Esophagus muscularis mucosa (tissue), 4 donors: ENCODE measurements around the gene METAP1D. TPM values are rescaled to one million over a fixed set of nuclear protein-coding genes. Genes with fewer than 3 reads are reported as not detected.
"Not testable (repeated sequence)": the region's sequence is repeated elsewhere in the genome, so short reads cannot be mapped to it uniquely, and the experiment has no call there.

Experiments used
- DNase-seq: peaks from one replicate; pipeline ENCODE4 v3.0.0-alpha.2; 2017; ENCODE audit errors: extremely low spot score
- H3K27ac ChIP-seq, 4 donors: fragments of 200-600 bp; sonication (generic); replicated peaks in 1 of 4; 1 replicate in 3 of 4; 2 replicates in 1 of 4; pipeline ENCODE4 v1.5.1; 2016 to 2019; ENCODE audit warnings: mild to moderate bottlenecking in 1 of 4
- H3K27me3 ChIP-seq, 4 donors: fragments of 200-600 bp; sonication (generic); one replicate each; pipeline versions ENCODE4 v1.5.1 to v1.6.0; 2016 to 2019
- H3K36me3 ChIP-seq, 4 donors: fragments of 200-600 bp; sonication (generic); one replicate each; pipeline ENCODE4 v1.5.1; 2016 to 2019
- H3K4me1 ChIP-seq, 4 donors: fragments of 200-600 bp; sonication (generic); one replicate each; pipeline ENCODE4 v1.5.1; 2016 to 2019
- H3K4me3 ChIP-seq, 4 donors: fragments of 200-600 bp; sonication (generic); 1 replicate in 2 of 4; 2 replicates in 2 of 4; pipeline ENCODE4 v1.5.1; 2016 to 2019; ENCODE audit warnings: mild to moderate bottlenecking in 4 of 4, moderate library complexity in 1 of 4
- H3K9me3 ChIP-seq, 4 donors: fragments of 200-600 bp; sonication (generic); 1 replicate in 3 of 4; 2 replicates in 1 of 4; pipeline ENCODE4 v1.5.1; 2016 to 2019
- EP300 ChIP-seq: sonication (generic); formaldehyde crosslinking; IDR thresholded peaks from one replicate; pipeline ENCODE4 v1.6.1; 2017; ENCODE audit warnings: antibody characterized with exemption
- POLR2A ChIP-seq: fragments of 450-650 bp; IDR thresholded peaks from one replicate; pipeline ENCODE4 v1.6.1; 2017; ENCODE audit warnings: antibody characterized with exemption, moderate library complexity, mild to moderate bottlenecking, low read depth
- POLR2AphosphoS5 ChIP-seq, 2 donors: sonication (generic); formaldehyde crosslinking; IDR thresholded peaks; one replicate each; pipeline ENCODE4 v1.6.1; 2017; ENCODE audit warnings: antibody characterized with exemption in 2 of 2
- WGBS: methylation state at CpG from one replicate; pipeline ENCODE4 v1.1.5; 2018; 5-methylcytosine and 5-hydroxymethylcytosine counted together
- intact Hi-C: fragments of 100-400 bp; cut with DNase I; formaldehyde crosslinking; loops from one replicate; pipeline ENCODE4 v1.15.1; 2023
- total RNA-seq, 4 donors: library from RNA; depleted of rRNA; stranded (reverse); fragments of >200 nt; gene quantifications; one replicate each; pipeline versions ENCODE4 v1.1.0 to v1.2.1, GENCODE V29; 2016
- TF ChIP-seq, protein P1 (sequence below), 3 experiments: fragments of 200-600 bp in 2 of 3; fragments of 450-650 bp in 1 of 3; sonication (generic) in 2 of 3; IDR thresholded peaks; one replicate each; pipeline ENCODE4 v1.5.1; 2017 to 2019; ENCODE audit warnings: antibody characterized with exemption in 3 of 3, mild to moderate bottlenecking in 2 of 3, moderate library complexity in 1 of 3

METAP1D gene
- total RNA-seq, 4 donors from 2014 or later, result 3.1 to 6.6 (median 4.1) TPM

DNA sequence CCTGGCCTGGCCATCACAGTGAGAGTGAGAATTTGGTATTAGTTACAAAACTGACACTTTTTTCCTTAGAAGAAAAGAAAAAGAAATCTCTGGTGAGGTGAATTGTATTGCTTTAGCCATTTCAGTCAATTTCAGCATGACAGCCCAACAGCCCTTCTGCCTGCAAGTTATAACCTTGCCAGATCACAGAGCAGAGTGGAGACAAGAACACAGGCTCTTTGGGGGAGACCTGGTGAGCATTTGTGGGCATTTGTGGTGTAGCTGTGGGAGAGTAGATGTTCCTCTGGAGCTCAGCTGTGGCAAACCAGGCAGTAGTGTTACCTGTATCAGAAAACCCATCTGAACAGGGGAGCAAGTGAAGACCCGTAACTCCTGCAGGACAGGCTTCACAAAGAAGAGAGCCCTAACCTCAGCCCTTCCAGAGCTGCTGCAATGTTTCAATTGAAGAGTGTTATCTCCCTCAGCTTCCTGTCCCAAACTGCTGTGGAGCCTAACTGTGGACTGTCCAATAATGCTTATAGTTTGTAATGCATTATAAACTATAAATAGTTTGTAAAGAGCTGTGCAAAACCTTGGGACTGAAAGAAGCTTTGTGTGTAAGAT, 62.8 kb downstream of the METAP1D start:
- H3K36me3 ChIP-seq, result peaks cover 0 to 8% (median 2%) of the 10 kb centered on the region in 4 donors
- H3K4me3 ChIP-seq, result no peak overlapping the region
- no peak for DNase-seq
- 80% methylated on average over 1 of the region's 1 CpG for WGBS
- H3K9me3 ChIP-seq, result no peaks in the 10 kb centered on the region
- TF ChIP-seq POLR2A, result no peak
- TF ChIP-seq, protein P1, sequence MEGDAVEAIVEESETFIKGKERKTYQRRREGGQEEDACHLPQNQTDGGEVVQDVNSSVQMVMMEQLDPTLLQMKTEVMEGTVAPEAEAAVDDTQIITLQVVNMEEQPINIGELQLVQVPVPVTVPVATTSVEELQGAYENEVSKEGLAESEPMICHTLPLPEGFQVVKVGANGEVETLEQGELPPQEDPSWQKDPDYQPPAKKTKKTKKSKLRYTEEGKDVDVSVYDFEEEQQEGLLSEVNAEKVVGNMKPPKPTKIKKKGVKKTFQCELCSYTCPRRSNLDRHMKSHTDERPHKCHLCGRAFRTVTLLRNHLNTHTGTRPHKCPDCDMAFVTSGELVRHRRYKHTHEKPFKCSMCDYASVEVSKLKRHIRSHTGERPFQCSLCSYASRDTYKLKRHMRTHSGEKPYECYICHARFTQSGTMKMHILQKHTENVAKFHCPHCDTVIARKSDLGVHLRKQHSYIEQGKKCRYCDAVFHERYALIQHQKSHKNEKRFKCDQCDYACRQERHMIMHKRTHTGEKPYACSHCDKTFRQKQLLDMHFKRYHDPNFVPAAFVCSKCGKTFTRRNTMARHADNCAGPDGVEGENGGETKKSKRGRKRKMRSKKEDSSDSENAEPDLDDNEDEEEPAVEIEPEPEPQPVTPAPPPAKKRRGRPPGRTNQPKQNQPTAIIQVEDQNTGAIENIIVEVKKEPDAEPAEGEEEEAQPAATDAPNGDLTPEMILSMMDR (IDR thresholded peaks at IDR 0.05), result no peak
- TF ChIP-seq EP300, result no peak
- TF ChIP-seq POLR2AphosphoS5 (IDR thresholded peaks at IDR 0.05), result no peak
- no peaks in the 10 kb centered on the region for H3K27me3 ChIP-seq
- no peaks in the 10 kb centered on the region for H3K4me1 ChIP-seq
- intact Hi-C loops, result no loop called here
- no peak overlapping the region for H3K27ac ChIP-seq

DNA sequence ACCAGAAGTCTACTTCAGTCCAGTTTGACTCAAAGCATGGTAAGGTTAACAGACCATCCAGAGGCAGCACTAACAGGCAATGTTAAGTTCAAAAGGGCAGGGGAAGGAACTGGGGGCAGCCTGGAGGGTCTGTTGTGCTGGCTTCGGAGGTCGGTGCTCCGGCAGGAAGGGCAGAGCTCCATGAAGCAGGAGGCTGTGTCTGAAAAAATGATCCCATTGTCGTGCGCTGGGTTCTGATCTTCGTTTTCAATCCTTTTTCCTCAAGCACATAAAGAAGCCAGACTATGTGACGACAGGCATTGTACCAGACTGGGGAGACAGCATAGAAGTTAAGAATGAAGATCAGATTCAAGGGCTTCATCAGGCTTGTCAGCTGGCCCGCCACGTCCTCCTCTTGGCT, 63.7 kb downstream of the METAP1D start:
- WGBS, result 91% methylated on average over 9 of the region's 9 CpGs
- intact Hi-C loops, result no loop called here
- TF ChIP-seq POLR2A (no peak), POLR2AphosphoS5 (IDR thresholded peaks at IDR 0.05) (no peak), EP300 (no peak)
- TF ChIP-seq, protein P1 (IDR thresholded peaks at IDR 0.05), result no peak

DNA sequence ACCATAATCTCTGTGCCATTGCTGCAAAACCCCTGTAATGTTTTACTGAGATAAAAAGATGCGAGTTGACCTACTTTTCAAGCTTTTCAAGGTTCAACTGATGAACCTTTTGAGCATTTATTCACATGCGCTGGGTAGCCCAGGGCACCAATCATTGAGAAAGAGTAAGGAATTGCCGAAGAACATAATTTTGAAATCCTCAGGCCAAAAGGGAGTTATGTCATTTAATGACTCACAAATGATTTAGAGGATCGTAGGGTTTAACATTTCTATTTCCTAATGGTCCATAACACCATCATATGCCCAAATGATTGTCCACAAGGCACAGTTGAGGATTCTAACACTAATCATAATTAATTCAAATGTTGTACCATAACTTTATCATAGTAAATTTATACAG, 65.4 kb downstream of the METAP1D start:
- Histone ChIP-seq H3K27me3 (no peaks in the 10 kb centered on the region), H3K4me1 (no peaks in the 10 kb centered on the region), H3K27ac (no peak overlapping the region), H3K4me3 (no peak overlapping the region), H3K36me3 (peaks cover 0 to 8% (median 2%) of the 10 kb centered on the region in 4 donors), H3K9me3 (no peaks in the 10 kb centered on the region)
- DNase-seq, result no peak
- TF ChIP-seq, protein P1 (IDR thresholded peaks at IDR 0.05), result no peak
- TF ChIP-seq POLR2AphosphoS5 (IDR thresholded peaks at IDR 0.05) (no peak), EP300 (no peak), POLR2A (no peak)
- WGBS, result 92% methylated on average over 4 of the region's 4 CpGs
- intact Hi-C loops, result no loop called here

More for the DNA sequence above, 63.7 kb downstream of the METAP1D start:
- Histone ChIP-seq H3K4me3 (no peak overlapping the region), H3K4me1 (no peaks in the 10 kb centered on the region), H3K9me3 (no peaks in the 10 kb centered on the region), H3K36me3 (peaks cover 0 to 8% (median 2%) of the 10 kb centered on the region in 4 donors), H3K27me3 (no peaks in the 10 kb centered on the region), H3K27ac (no peak overlapping the region)
- no peak for DNase-seq

DNA sequence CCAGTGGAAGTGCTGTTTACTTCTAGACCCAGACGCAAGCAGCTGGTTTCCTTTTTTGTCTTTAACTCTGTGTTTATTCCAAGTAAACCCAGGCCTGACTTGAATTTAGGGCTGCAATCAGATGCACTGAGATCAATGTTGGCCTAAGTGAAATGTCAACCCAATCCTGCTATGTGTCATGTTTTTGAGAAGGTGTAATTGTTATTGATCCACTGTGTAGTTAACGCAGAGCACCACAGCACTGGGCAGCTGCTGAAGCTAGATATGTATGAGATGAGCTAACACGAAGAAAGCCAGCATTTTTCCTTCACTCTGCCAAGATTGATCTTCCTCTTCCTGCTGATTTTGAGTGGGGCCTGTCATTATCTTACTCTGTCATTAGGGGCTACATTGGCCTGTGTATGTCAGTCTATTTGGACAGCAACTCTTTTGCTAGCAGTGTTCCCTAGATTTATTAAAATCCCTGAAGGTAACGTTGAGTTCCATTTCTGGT, 66.7 kb downstream of the METAP1D start:
- intact Hi-C loops, result no loop called here
- H3K4me3 ChIP-seq, result no peak overlapping the region
- DNase-seq, result no peak
- peaks cover 0 to 8% (median 2%) of the 10 kb centered on the region in 4 donors for H3K36me3 ChIP-seq
- H3K27ac ChIP-seq, result no peak overlapping the region
- 77% methylated on average over 4 of the region's 4 CpGs for WGBS
- H3K4me1 ChIP-seq, result no peaks in the 10 kb centered on the region
- TF ChIP-seq EP300 (no peak), POLR2AphosphoS5 (IDR thresholded peaks at IDR 0.05) (no peak), POLR2A (no peak)
- TF ChIP-seq, protein P1 (IDR thresholded peaks at IDR 0.05), result no peak
- H3K27me3 ChIP-seq, result no peaks in the 10 kb centered on the region
- no peaks in the 10 kb centered on the region for H3K9me3 ChIP-seq

DNA sequence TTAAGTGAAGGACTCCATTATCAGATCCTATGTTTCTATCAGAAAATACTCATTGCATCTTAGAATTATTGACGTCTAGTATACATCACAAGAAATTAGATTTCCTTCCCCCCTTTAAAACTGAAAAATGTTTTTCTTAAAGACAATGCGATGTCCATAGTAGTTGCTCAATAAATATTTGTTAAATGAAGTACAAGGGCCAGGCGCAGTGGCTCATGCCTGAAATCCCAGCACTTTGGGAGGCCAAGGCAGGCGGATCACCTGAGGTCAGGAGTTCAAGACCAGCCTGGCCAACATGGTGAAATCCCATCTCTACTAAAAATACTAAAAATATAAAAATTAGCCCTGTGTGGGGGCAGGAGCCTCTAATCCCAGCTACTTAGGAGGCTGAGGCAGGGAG, 68.2 kb downstream of the METAP1D start:
- H3K27me3 ChIP-seq, H3K36me3 ChIP-seq, H3K27ac ChIP-seq, H3K9me3 ChIP-seq, H3K4me1 ChIP-seq, DNase-seq, H3K4me3 ChIP-seq, intact Hi-C loops: not testable (repeated sequence)
- 97% methylated on average over 4 of the region's 4 CpGs for WGBS
